WTC11 (cell line): ENCODE results near the gene EPN1. TPM values are rescaled to one million over a fixed set of nuclear protein-coding genes. Genes with fewer than 3 reads are reported as not detected.

Source experiments
- ARID4B ChIP-seq: sonication (generic); formaldehyde crosslinking; IDR thresholded peaks from 2 replicates; pipeline ENCODE4 v1.8.0; 2023; ENCODE audit warnings: missing genetic modification reagents, mild to moderate bottlenecking, borderline replicate concordance
- ATF2 ChIP-seq: sonication (generic); formaldehyde crosslinking; IDR thresholded peaks from 2 replicates; pipeline ENCODE4 v1.8.1; 2022; ENCODE audit warnings: low read depth, missing genetic modification reagents, borderline replicate concordance
- ATF3 ChIP-seq: sonication (generic); formaldehyde crosslinking; conservative IDR thresholded peaks from 2 replicates; pipeline ENCODE4 v1.8.1; 2022; ENCODE audit warnings: mild to moderate bottlenecking, missing genetic modification reagents
- CREB1 ChIP-seq: sonication (generic); formaldehyde crosslinking; IDR thresholded peaks from 2 replicates; pipeline ENCODE4 v1.8.0; 2023; ENCODE audit warnings: mild to moderate bottlenecking, missing genetic modification reagents
- CREM ChIP-seq: sonication (generic); formaldehyde crosslinking; IDR thresholded peaks from 2 replicates; pipeline ENCODE4 v1.8.1; 2022; ENCODE audit warnings: mild to moderate bottlenecking, missing genetic modification reagents, moderate library complexity
- EMX1 ChIP-seq: fragments of 250-450 bp; sonication (Bioruptor Pico); IDR thresholded peaks from 2 replicates; pipeline ENCODE4 v1.8.0; 2021; ENCODE audit warnings: mild to moderate bottlenecking
- ESRRA ChIP-seq: sonication (generic); formaldehyde crosslinking; IDR thresholded peaks from 2 replicates; pipeline ENCODE4 v1.8.1; 2022; ENCODE audit warnings: mild to moderate bottlenecking, missing genetic modification reagents, borderline replicate concordance
- GABPB1 ChIP-seq: sonication (generic); formaldehyde crosslinking; IDR thresholded peaks from 2 replicates; pipeline ENCODE4 v1.8.1; 2023; ENCODE audit warnings: mild to moderate bottlenecking, missing genetic modification reagents
- MLX ChIP-seq: sonication (generic); formaldehyde crosslinking; IDR thresholded peaks from 2 replicates; pipeline ENCODE4 v1.8.1; 2023; ENCODE audit warnings: mild to moderate bottlenecking, missing genetic modification reagents, moderate library complexity
- NFE2L1 ChIP-seq: sonication (generic); formaldehyde crosslinking; IDR thresholded peaks from 2 replicates; pipeline ENCODE4 v1.8.1; 2023; ENCODE audit warnings: missing genetic modification reagents
- NR2C2 ChIP-seq: sonication (generic); formaldehyde crosslinking; IDR thresholded peaks from 2 replicates; pipeline ENCODE4 v1.8.0; 2022; ENCODE audit warnings: mild to moderate bottlenecking, missing genetic modification reagents
- PREB ChIP-seq: sonication (generic); formaldehyde crosslinking; IDR thresholded peaks from 2 replicates; pipeline ENCODE4 v1.8.1; 2022; ENCODE audit warnings: mild to moderate bottlenecking, missing genetic modification reagents, moderate library complexity, borderline replicate concordance
- SOX15 ChIP-seq: fragments of 250-450 bp; sonication (Bioruptor Pico); IDR thresholded peaks from 2 replicates; pipeline ENCODE4 v1.9.0; 2021; ENCODE audit warnings: mild to moderate bottlenecking
- SP1 ChIP-seq: sonication (generic); formaldehyde crosslinking; conservative IDR thresholded peaks from 2 replicates; pipeline ENCODE4 v1.8.1; 2022; ENCODE audit warnings: missing genetic modification reagents
- TCF7 ChIP-seq: sonication (generic); formaldehyde crosslinking; IDR thresholded peaks from 2 replicates; pipeline ENCODE4 v1.8.0; 2022; ENCODE audit warnings: mild to moderate bottlenecking, low read depth, missing genetic modification reagents, moderate library complexity
- TEAD1 ChIP-seq: sonication (generic); formaldehyde crosslinking; IDR thresholded peaks from 2 replicates; pipeline ENCODE4 v1.8.0; 2022; ENCODE audit warnings: mild to moderate bottlenecking, missing genetic modification reagents
- ZNF121 ChIP-seq: sonication (generic); formaldehyde crosslinking; IDR thresholded peaks from 2 replicates; pipeline ENCODE4 v1.8.0; 2023; ENCODE audit warnings: missing genetic modification reagents
- ZNF317 ChIP-seq: sonication (generic); formaldehyde crosslinking; IDR thresholded peaks from 2 replicates; pipeline ENCODE4 v1.8.1; 2023; ENCODE audit warnings: low read depth, mild to moderate bottlenecking, moderate library complexity, missing genetic modification reagents, borderline replicate concordance
- ZNF396 ChIP-seq: fragments of 250-450 bp; sonication (Bioruptor Pico); IDR thresholded peaks from 2 replicates; pipeline ENCODE4 v1.8.0; 2021; ENCODE audit warnings: mild to moderate bottlenecking, moderate library complexity, borderline replicate concordance
- total RNA-seq: library from RNA; stranded (reverse); gene quantifications from 3 replicates; pipeline ENCODE4 v1.2.3, GENCODE V29; 2021
- TF ChIP-seq, protein P1 (sequence below): sonication (generic); formaldehyde crosslinking; IDR thresholded peaks from 2 replicates; pipeline ENCODE4 v1.8.1; 2022; ENCODE audit warnings: mild to moderate bottlenecking, moderate library complexity, missing genetic modification reagents
- TF ChIP-seq, protein P2 (sequence below): sonication (generic); formaldehyde crosslinking; IDR thresholded peaks from 2 replicates; pipeline ENCODE4 v1.8.1; 2023; ENCODE audit warnings: mild to moderate bottlenecking, missing genetic modification reagents
- TF ChIP-seq, protein P3 (sequence below): fragments of 250-450 bp; sonication (Bioruptor Pico); IDR thresholded peaks from 2 replicates; pipeline ENCODE4 v1.8.0; 2021; ENCODE audit warnings: mild to moderate bottlenecking
- TF ChIP-seq, protein P4 (sequence below): sonication (generic); formaldehyde crosslinking; IDR thresholded peaks from 2 replicates; pipeline ENCODE4 v1.8.1; 2023; ENCODE audit warnings: mild to moderate bottlenecking, moderate library complexity, missing genetic modification reagents

The EPN1 gene
- total RNA-seq, 1 experiment from 2014 or later: 234 TPM

DNA sequence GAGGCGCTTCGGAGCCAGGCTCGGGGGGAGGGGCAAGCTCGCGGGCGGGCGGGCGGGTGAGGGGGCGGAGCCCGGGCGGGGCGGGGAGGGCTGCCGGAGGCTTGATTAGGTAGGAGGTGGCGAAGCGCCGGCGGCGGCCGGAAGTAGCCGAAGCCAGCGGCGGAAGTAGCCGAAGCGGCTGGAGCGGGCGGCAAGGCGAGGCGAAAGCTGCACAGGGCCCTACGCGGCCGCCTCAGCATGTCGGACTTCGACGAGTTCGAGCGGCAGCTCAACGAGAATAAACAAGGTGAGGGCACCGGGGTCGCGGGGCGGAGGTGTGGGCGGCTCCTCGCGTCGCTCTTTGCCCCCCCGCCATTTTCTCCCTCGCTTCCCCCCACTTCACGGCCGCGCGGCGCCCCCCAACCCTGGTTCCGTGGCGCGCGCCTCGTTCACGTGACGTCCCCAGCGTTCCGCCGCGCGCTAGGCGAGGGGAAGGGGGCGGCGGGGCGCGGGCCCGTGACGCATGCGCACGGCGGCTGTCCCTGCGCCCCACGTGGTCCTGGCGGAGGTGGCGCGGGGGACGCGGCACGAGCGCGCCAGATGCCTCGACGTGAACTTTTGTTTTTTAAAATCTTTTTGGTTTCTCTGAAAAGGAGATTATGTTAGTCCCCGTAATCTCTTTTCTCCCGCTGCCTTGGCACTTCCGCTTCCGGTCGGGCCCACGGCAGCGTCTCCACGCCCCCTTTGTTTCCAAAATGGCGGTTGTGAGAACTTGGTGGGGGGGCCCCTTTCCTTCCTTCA is 20.0 kb upstream of the EPN1 start, which contains the start of gene U2AF2 (continued):
- TF ChIP-seq NFE2L1 (CRISPR knock-in tag): no peak
- TF ChIP-seq SP1 (CRISPR knock-in tag): peak; percentile 48
- TF ChIP-seq, protein P1, sequence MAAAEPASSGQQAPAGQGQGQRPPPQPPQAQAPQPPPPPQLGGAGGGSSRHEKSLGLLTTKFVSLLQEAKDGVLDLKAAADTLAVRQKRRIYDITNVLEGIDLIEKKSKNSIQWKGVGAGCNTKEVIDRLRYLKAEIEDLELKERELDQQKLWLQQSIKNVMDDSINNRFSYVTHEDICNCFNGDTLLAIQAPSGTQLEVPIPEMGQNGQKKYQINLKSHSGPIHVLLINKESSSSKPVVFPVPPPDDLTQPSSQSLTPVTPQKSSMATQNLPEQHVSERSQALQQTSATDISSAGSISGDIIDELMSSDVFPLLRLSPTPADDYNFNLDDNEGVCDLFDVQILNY (CRISPR knock-in tag): peak; percentile 92
- TF ChIP-seq CREB1 (CRISPR knock-in tag): no peak
- TF ChIP-seq, protein P2, sequence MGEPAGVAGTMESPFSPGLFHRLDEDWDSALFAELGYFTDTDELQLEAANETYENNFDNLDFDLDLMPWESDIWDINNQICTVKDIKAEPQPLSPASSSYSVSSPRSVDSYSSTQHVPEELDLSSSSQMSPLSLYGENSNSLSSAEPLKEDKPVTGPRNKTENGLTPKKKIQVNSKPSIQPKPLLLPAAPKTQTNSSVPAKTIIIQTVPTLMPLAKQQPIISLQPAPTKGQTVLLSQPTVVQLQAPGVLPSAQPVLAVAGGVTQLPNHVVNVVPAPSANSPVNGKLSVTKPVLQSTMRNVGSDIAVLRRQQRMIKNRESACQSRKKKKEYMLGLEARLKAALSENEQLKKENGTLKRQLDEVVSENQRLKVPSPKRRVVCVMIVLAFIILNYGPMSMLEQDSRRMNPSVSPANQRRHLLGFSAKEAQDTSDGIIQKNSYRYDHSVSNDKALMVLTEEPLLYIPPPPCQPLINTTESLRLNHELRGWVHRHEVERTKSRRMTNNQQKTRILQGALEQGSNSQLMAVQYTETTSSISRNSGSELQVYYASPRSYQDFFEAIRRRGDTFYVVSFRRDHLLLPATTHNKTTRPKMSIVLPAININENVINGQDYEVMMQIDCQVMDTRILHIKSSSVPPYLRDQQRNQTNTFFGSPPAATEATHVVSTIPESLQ (CRISPR knock-in tag): no peak
- no peak for TF ChIP-seq PREB (CRISPR knock-in tag)
- no peak for TF ChIP-seq ZNF121 (CRISPR knock-in tag)
- TF ChIP-seq EMX1 (CRISPR knock-in tag): no peak
- no peak for TF ChIP-seq ZNF396 (CRISPR knock-in tag)
- TF ChIP-seq CREM (CRISPR knock-in tag): no peak
- TF ChIP-seq GABPB1: peak; percentile 49; the same call in 1 of the 2 replicates
- peak; percentile 47; the same call in 1 of the 2 replicates for TF ChIP-seq ARID4B
- peak; percentile 64; the same call in 1 of the 2 replicates for TF ChIP-seq TEAD1
- no peak for TF ChIP-seq TCF7 (CRISPR knock-in tag)
- no peak; the same call in 1 of the 2 replicates for TF ChIP-seq ESRRA (CRISPR knock-in tag)
- TF ChIP-seq ATF2 (CRISPR knock-in tag): no peak
- TF ChIP-seq SOX15 (CRISPR knock-in tag): no peak
- no peak for TF ChIP-seq ATF3
- no peak for TF ChIP-seq NR2C2 (CRISPR knock-in tag)
- TF ChIP-seq ZNF317 (CRISPR knock-in tag): 0 out of 2 replicates have a peak, but pooled peaks have one; percentile 17
- TF ChIP-seq, protein P3, sequence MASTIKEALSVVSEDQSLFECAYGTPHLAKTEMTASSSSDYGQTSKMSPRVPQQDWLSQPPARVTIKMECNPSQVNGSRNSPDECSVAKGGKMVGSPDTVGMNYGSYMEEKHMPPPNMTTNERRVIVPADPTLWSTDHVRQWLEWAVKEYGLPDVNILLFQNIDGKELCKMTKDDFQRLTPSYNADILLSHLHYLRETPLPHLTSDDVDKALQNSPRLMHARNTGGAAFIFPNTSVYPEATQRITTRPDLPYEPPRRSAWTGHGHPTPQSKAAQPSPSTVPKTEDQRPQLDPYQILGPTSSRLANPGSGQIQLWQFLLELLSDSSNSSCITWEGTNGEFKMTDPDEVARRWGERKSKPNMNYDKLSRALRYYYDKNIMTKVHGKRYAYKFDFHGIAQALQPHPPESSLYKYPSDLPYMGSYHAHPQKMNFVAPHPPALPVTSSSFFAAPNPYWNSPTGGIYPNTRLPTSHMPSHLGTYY (CRISPR knock-in tag): no peak
- TF ChIP-seq, protein P4, sequence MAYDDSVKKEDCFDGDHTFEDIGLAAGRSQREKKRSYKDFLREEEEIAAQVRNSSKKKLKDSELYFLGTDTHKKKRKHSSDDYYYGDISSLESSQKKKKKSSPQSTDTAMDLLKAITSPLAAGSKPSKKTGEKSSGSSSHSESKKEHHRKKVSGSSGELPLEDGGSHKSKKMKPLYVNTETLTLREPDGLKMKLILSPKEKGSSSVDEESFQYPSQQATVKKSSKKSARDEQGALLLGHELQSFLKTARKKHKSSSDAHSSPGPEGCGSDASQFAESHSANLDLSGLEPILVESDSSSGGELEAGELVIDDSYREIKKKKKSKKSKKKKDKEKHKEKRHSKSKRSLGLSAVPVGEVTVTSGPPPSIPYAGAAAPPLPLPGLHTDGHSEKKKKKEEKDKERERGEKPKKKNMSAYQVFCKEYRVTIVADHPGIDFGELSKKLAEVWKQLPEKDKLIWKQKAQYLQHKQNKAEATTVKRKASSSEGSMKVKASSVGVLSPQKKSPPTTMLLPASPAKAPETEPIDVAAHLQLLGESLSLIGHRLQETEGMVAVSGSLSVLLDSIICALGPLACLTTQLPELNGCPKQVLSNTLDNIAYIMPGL: peak; percentile 82; the same call in 1 of the 2 replicates
- TF ChIP-seq MLX (CRISPR knock-in tag): no peak
